ENCODE data around the gene SCRN2.

DNA sequence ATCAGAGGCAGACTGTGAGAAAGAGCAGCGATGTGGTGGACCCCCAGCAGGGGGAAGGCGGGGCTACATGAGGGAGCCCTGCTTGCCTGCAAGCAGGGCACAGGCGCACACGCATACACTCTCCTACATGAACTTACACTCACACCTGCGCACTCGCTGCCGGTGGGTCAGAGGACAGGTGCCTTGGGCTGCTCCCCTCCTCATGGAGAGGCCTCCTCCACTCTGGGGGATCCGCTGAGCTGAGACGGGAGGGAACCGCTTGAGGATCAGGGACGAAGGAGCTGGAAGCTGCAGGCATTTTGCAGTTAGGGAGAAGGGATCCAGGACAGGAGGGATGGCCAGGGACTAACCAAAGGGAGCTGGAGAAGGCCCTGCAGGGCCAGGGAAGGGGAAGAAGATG, 33.7 kb downstream of the SCRN2 start:
- no peak for TF ChIP-seq GATA3 (IDR thresholded peaks at IDR 0.05; ENCODE audit: low read depth, low read length)
- no peak for TF ChIP-seq GATA2 (IDR thresholded peaks at IDR 0.05; ENCODE audit: low read depth, low read length)

All from SH-SY5Y (cell line).